HPDE6-E6E7 (cell line): ENCODE data around the gene TLCD5.

Experiments used
- DNase-seq: peaks from one replicate; pipeline ENCODE4 v3.0.0; 2011; ENCODE audit warnings: missing footprints; ENCODE audit errors: extremely low spot score

The TLCD5 gene

DNA sequence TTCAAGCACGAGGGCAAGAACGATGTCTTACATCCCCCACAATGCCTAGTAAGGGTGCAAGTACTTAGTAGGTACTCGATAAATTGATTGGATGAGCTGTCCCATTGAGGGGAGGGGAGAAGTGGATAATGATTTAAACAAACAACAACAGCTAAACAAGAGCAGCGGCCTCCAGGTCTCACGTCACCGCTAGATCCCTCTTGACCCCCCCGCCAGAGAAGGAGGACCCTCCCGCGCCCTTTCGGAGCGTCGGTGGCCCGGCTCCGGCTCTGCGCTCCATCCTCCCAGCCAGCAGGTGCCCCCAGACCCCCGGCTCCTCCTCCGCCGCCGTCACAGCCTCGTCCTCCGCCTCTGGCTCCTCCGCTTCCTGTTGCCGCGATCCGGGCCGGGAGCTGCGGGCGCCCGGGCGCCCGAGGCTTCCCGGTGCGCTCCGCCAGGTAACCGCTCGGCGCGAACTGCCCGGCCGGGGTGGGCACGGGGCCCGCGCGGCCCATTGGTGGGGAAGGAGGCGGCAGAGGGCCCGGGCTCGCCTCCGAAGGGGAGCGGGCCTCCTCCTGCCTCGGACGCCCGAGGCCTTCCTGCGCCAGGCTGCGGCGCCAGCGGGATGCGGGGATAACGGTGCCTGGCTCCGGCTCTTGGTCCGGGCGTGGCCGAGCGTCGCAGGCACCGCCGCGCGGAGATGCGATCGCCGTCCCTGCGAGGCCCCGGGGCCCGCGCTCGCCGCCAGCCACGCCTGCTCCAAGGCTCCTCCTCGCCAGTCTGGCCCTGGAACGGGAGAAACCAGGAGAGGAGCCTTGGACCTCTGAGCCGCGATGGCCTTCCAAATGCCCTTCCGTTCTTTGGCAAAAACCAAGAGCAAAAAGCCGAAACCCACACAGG lies at the start of gene TLCD5:
TLCD5 (plus strand) TSS at position 368 of the 879 bp plus-strand sequence. CDS start 2,143 bp downstream, outside the sequence.
- DNase-seq: no peak

DNA sequence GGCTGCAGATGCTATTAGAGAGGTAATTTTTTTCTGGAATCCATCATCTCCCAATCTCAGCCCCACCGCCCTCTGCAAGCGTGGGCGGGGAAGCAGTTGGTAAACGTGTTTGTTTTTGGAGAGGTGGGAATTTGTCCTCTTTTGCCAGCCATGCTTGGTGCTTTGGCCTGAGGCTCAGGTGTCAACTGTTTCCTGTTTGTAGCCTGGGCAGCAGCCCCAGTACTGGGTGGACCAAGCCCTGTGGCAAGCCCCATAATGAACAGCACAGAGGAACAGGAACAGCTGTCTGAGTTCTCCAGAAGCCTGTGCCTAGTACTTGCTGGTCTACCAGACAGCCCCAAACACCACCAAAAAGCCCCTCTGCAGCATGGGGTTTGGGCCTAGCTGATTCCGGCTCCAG lies 45.6 kb upstream of the TLCD5 start:
- DNase-seq: no peak

DNA sequence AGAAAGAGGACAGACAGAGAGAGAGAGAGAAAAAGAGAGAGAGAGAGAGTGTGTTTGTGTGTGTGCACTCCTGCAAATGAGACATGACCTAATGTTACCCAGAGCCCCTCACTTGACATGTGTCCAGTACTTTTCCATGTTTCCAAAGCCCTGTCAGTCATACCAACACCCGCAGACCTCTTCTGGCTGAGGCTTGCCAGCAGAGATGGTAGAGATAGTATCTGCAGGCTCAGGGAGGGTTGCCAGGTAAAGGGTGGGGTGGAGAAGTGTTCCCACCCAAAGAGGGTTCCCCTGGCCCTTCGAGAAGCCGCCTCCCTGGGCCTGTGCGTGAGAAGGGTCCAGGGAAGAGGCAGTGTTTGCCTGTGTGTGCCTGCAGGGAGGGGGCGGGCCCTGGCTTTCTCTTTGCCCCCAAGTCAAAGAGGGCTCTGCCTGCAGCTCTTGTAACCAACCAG lies 44.5 kb upstream of the TLCD5 start:
- DNase-seq: no peak

DNA sequence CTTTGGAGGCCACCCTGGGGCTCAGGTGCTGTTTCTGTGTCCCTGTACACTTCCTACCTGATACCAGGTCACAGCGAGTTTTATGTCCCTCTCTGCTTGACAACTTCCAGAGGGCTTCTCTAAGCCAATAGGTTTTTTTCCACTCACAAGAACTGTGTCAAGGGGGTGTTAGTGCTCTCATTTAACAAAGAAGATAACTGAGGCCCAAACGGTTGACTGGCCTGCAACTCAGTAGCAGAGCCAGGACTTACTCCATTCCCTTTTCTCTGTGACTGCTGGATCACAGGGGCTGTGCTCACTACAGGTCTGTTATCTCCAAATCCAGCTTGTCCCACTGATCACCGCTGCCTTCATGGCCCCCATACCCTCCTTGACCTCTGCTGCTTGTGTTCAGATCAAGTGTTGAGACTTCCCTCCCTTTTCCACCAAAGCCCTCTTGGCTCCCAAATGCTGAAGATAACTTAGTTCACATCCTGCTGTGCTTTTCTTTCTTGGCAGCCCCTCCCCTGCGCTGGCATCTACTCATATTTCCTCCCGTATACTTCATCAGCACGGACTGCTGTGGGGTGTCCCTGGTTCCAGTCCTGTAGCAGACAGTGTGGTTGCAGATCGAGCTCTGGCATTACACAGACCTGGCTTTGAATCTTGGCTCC lies 43.8 kb upstream of the TLCD5 start:
- DNase-seq: no peak

DNA sequence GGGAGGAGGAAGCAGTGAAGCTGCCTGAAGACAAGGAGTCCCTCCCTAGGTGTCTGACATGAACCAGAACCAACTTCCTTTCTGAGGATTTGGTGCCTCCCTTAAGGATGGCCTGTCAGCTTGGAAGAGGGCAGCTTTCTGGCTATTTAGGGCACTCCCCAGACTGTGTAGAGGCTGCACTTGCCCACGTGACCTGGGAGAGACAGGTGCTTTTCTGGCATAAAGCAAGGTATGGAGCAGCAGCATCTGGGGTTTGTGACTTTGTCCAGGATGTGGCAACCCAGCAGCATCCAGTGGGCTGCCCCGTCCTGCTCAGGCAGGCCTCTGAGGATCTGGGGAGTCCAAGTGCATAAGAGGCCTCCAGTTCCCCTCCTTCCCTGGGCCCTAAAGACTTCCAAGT lies 42.0 kb upstream of the TLCD5 start:
- no peak for DNase-seq

DNA sequence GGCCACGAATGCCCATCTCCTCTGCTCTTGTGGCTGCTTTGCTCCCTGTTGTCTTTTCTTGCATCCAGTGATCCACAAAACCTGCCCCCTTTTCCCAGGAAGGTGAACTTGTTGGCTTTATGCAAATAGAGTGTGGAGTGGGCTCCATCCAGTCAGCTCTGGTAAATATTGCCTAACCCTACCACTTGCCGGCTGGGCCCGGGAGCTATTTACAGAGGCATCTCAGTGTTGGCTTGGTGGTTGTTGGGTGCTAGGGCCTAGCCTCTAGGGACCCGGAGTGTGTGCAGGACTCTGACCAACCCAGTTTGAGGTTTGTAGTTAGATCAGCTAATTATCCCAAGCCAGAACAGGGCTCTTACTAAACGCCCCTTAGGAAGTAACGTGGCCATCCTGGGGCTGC lies 40.8 kb upstream of the TLCD5 start:
- no peak for DNase-seq

DNA sequence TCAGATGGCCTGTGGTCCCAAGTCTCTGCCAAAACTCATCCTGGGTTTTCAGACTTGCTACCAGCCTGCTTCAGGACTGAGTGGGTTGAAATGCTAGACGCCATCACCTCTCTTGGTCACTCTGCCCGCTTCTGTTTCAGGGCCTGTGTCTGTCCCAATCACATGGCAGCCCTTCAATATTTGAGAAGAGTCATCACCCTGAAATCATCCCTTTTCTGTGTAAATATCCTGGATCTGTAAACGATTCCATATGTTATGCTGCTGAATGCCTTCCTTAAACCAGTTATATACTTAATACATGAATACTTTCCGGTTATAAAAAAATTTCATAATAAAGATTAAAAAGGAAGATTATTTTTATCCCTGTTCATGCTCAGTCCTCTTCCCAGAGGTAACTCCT lies 39.8 kb upstream of the TLCD5 start:
- no peak for DNase-seq

DNA sequence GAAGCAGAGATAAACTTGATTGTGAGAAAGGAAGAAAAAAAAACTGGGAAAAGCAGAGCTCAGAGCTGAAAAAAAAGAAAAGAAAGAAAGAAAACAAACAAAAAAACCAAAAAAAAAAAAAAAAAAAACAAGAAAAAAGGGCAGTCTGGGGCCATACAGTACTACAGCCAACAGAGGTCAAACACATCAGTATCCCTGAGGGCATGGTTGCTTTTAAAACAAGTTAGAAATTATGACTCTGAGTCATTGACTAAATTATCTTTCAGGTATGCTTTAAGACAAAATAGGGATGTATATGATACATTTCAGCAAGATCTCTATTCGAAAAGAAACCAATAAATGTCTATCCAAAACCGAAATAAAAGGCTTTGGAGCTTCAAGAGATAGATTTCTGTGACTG lies 37.1 kb upstream of the TLCD5 start:
- DNase-seq: no peak

DNA sequence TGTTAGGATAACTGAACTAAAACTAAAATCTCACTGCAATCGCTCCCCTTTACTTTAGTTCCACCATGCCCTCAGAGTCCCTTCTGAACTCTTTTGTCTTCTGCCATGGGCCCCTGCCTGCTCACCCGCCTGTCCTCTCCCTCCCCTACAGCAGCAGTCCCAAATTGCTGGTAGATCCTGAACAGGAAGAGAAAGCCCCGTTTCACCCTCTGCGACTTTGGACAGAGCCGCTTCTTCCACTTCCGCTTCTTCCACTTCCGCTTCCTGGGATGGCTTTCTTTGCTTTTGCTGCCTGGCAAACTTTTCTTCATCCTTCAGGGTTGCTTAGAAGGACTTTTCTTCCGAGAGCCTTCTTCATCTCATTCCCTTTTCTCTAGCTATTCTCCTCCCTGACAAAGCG lies 35.7 kb upstream of the TLCD5 start:
- DNase-seq: no peak

DNA sequence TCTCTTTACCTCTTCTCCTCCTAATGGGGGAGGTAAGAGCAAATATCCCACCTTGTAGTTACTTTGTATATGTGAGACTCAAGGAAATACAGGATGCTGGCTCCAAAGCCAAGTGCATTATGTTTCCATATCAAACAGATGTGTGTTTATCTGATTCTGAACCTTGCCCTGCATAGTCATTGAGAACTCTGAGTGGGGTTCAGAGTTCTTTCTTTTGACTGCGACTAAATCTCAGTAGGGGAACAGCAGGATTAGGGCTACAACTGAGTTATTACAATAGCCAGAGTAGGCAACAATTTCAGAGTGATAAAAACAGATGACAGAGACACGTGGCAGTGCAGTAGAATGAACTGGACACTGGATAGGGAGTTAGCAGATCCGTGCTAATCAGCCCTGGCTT lies 34.1 kb upstream of the TLCD5 start:
- DNase-seq: no peak

DNA sequence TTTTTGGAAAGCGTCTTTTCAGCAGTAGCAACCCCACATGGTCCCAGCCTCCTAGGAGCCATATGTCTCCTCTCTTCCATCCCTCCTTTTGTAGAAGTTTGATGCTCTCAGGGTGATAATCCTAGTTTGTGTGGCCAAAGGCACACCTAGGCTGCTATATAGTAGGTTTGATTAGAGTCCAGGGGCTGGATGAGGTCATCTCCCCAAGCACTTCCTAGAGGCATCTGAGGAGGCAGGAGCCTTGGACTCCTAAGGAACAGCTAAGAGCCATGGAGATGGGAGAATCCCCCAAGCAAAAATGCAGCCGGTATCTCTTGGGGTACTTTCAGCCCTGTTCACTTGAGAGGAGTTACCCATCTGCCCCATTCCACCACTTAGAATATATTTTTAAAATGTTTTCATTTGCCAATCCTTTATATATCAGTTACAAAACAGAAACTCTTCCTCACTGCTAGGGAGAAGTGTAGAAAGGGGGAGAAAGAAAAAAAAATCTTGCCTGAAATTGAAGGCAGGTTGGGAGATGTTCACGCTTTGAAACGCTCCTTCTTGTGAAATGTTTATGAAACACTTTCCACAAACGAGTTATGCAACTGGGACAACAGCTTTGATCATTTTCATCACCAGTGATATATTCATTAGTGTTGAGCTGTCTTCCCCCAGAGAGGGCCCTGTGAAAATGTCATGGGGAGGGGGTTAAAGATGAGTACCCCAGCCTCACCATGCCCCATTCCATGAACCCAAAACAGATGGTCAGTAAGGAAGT lies 31.9 kb upstream of the TLCD5 start:
- no peak for DNase-seq

DNA sequence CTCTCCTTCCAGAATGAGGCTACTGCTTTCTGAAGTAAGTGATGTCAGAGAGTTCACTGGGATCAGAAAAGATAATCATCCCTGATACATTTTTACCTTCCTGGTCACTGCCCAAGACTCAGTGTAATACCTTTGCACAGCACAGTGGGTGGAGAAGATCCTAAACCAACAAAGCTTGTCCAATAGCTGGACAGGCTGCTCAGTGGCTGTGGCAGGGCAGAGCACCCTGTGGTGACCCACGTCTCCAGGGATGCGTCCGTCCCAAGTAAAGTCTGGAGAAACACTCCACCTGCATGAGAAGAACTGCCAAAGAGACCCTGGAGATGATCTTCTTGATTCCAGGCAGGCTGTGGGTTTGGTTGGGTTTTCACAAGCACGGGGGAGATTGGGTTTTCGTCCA lies 31.0 kb upstream of the TLCD5 start:
- DNase-seq: no peak

DNA sequence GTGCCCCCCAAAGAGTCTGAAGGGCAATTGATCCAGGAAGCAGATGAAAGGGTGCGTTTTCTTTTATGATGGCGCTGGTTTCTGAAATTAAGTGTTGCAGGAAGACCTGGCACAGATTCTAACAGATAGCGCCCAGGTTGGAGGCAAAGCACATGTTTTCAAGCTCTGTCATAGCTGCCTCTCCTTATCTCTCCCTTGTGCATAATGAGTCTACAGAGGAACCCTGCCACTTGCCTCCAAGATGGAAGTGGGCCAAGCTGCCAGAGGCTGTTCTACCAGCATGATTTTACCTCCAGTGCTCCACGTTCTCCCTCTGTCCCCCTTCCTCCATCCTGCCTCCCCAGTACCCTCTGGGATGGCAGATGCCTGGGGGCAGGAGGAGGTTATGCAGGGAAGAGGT lies 30.0 kb upstream of the TLCD5 start:
- no peak for DNase-seq

DNA sequence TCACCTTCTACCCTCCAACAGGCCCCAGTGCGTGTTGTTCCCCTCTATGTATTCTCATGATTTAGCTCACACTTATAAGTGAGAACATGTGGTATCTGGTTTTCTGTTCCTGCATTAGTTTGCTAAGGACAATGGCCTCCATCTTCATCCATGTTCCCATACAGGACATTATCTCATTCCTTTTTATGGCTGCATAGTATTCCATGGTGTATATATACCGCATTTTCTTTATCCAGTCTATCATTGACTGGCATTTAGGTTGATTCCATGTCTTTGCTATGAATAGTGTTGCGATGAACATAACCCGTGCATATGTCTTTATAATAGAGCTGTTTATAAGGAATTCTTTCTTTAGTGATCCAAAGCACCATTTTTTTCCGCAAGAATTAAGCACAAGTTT lies 28.5 kb upstream of the TLCD5 start:
- no peak for DNase-seq

DNA sequence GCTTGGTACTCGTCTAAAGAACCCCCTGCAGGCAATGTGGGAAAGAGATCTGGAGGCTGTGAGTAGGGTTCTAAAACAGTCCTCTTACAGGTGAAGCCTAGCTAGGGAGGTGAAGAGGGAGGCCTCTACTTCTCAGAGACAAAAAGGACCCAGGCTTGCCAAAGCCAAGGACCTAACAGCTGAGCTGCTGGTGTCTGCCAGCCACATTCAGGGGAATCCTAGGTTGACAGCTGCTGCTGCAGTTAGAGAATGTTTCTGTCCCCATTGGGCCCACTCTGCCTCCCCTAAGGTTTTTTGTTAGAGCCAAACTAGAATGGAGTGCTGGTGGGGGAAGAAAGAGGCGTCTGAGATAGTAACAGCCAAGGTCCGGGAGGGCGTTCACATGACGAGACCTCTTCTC lies 26.6 kb upstream of the TLCD5 start:
- DNase-seq: no peak

DNA sequence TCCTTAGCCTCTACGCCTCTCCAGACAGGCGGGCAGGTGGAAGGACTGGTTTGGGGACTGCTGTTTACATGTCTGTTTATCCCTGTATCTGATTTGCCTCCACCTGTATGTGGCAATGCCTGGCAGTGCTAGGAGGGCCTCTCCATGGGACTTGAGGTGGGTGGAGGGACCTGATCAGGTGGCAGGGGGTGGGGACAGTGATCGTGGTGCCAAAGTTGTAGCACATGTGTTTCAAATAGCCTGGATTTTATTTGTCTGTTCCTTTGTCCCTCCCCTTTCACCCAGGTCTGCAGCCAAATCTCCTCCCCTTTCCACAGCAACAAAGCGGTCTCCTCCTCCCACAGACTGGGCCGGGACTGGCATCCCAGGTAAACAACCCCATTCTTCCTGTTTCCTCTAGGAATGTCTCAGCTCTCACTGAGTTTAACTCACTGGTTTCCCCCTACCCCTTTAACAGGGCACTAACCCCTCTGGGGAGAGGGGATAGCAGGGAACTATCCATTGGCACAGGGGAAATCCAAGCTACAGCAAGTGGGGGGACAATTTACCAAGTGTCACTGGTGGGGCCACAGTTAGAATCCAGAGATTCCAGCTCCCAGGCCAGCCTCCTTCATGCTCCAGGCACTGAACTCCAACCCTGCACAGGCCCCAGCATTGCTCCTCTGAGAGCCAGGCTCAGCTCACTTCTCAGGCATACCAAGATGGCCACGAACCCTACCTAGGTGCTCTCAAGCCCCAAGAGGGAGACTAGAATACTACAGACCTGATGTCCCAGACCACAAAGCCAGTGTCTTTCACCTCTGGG lies 22.9 kb upstream of the TLCD5 start:
- no peak for DNase-seq

DNA sequence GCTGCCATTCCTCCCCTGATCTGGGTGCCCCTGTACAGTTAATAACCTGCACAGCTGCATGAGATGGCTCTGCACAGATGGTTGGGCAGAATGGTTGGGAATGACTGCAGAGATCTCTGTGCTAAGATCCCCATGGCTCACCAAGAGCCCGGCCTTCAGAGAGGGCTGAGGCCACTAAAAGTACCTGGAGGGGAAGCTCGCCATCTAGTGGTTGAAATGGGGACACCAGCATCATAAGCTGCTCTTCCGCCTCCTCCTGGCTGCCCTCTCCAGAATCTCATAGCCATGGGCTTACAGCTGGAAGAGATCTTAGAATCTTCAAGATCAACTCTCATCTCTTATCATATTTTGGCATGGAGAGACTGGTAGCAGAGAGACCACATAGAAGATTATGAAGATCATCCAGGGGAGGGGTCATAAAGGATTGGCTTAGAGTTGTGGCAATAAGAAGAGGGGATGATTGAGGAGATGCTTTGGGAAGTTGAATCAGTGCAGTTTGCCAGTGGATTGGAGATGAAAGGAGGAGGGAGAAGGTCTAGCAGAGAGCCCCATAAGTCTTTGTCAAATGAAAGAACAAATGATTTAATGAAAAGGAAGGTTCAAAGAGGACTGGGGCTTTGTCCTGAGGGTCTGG lies 22.0 kb upstream of the TLCD5 start:
- DNase-seq: no peak

DNA sequence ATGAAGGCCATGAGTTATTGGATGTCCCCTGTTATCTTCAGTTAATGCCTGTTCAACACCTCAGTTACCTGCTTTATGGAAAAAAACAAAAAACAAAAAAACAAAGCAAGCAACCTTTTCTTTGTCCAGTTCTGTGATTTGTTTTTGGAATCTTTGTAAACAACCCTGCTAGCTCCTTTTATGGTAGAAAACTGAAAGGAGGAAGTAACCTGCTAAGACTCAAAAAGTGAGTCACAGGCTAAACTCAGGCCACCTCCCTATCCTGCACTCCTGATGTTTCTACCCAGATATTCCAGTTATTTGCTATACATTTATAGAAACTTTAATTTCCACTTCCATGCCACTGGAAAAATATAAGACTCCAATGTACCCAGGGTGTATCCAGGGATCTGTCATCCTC lies 20.6 kb upstream of the TLCD5 start:
- DNase-seq: peak; percentile 88

DNA sequence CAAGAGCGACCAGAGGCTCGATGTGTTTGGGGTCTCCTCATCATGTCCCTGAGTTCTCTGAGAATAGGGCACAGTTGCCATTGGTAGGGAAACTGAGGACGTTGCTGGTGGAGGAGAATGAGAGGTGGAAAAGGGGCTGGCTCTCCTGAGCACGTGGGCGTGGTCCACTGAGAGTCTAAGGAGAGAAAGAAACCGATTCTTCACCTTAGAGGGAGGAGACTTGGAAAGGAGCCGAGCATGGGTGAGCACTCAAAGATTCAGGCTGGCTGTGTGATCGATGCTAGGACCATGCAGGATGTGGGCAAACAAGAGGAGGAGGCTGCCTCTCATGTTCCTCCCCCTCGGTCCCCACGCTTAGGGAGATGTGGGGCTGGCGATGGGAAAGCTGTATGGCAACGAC lies 19.8 kb upstream of the TLCD5 start:
- DNase-seq: no peak

DNA sequence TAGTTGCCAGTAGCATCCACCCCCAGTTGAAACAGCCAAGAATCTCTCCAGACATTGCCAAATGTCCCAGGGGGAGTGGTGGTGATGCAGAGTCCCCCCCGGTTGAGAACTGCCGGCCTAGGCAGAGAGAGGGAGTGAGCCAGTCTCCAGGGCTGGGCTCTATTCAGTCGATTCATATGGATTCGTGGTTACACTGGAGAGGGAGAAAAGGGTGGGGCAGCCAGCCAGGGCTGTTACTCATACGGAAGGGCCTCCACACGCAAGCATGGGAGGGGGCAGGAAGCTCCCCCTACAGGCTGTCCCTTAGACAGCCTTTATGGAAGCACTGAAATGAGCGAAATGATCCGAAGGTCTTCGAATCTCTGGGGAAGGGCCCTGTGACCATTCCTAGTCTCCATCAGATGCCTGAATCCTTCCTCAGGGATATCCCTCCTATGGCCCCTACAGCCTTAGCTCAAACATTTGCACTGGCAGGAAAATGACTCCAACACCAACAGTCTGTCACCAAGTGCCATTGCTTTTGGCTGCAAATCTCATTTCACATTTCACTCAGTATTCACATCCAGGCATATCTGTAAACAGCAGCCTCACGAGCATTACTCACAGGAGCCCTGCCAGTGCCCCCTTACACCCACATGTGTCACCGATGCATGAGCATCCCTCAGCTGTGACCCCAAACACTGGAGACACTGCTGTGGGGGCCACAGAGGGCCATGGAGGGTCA lies 18.4 kb upstream of the TLCD5 start:
- DNase-seq: peak; percentile 95

DNA sequence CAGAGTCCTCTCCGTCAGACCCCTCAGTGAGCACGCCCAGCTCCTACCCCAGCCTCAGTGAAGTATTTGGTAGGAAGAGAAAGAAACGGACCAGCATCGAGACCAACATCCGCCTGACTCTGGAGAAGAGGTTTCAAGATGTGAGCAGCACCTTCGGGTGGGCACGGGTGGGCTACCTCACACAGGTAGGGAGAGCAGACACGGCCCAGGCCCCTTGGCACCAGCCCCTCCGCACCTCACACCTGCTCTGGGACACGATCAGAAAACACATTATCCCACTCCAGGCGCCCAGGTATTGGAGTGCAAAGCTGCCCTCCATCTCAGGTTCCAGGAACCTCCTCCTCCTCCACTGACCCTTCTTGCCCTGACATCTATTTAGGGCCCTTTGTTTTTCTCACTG lies 17.6 kb upstream of the TLCD5 start:
- no peak for DNase-seq
